Measurements from ENCODE around the gene ABCC8. TPM values are rescaled to one million over a fixed set of nuclear protein-coding genes. Genes with fewer than 3 reads are reported as not detected.

The ABCC8 gene
- total RNA-seq, 2 donors from 2014 or later = 0.55 TPM; not detected in 1

DNA sequence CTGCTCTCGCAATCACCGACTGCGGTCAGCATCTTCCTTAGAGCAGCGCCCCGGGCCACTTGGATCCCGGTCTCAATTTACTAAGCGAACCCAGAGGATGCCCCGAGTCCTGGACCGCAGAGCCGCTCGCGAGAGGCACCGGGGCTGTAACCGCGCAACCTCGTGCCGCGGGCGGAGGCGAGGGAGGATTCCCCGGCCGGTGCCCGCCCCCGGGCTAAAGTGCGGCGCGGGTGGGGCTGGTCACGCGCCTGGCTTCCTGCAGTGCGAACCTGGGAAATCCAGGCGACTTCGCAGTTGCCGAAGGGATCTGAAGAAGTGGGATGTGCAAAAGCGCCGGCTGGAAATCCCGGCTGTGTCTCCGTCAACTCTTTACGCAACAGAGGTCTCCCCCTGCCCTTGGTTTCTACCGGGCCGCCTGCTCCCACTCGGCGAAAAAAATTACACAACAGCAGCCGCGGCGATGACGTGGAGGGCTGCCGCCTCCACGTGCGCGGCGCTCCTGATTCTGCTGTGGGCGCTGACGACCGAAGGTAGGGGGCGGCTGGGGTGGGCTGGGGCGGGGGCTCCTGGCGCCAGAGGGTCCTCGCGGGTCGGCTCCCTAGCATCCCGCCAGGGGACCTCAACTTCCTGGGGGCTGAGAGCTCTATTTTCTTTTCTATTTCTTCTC, 125.0 kb downstream of the ABCC8 start, which contains the start of gene NCR3LG1:
Gene NCR3LG1 (plus strand): TSS at position 291 of the 667 bp plus-strand sequence. CDS start 170 bp downstream, at position 461.
- peaks cover 12% of the 10 kb centered on the region for H3K9me3 ChIP-seq (ENCODE audit: control insufficient read depth, low read length)
- peak; percentile 78 for DNase-seq
- Mint-ChIP-seq H3K4me1 (peaks cover 10% of the 10 kb centered on the region), H3K27me3 (ENCODE audit: insufficient read depth) (peaks cover 77% of the 10 kb centered on the region), H3K4me3 (peak within 1 kb of the TSS; percentile 62), H3K36me3 (ENCODE audit: low read depth) (no peaks in the 10 kb centered on the region), H3K9me3 (peaks cover 16% of the 10 kb centered on the region), H3K27ac (no peak within 1 kb of the TSS)
- no peak within 1 kb of the TSS for H3K9ac ChIP-seq (ENCODE audit: extremely low read depth, low read length, poor library complexity, severe bottlenecking)
- WGBS, 2 experiments (ENCODE audit: insufficient coverage in 1 of 2, insufficient read length in 1 of 2) = 2% methylated on average over 16 to 61 of the region's 61 CpGs
- peak within 1 kb of the TSS; percentile 81 for H3K4me3 ChIP-seq (ENCODE audit: low read length)
- peaks cover 3% of the 10 kb centered on the region for H3K4me1 ChIP-seq (ENCODE audit: control insufficient read depth, insufficient read depth, low read length)
- no peak within 1 kb of the TSS for H3K27ac ChIP-seq (ENCODE audit: low read depth, low read length)
- H3K36me3 ChIP-seq (ENCODE audit: control insufficient read depth, insufficient read depth, low read length) = no peaks in the 10 kb centered on the region
- TF ChIP-seq CTCF (conservative IDR thresholded peaks at IDR 0.05) = no peak
- H3K27me3 ChIP-seq (ENCODE audit: control insufficient read depth, insufficient read depth, low read length, poor library complexity, severe bottlenecking) = peaks cover 63% of the 10 kb centered on the region

- Histone ChIP-seq H3K4me1 (ENCODE audit: control insufficient read depth, insufficient read depth, low read length) (peaks cover 3% of the 10 kb centered on the region), H3K9ac (ENCODE audit: extremely low read depth, low read length, poor library complexity, severe bottlenecking) (no peak overlapping the region), H3K4me3 (ENCODE audit: low read length) (peak overlapping the region; percentile 81), H3K27me3 (ENCODE audit: control insufficient read depth, insufficient read depth, low read length, poor library complexity, severe bottlenecking) (peaks cover 63% of the 10 kb centered on the region), H3K36me3 (ENCODE audit: control insufficient read depth, insufficient read depth, low read length) (no peaks in the 10 kb centered on the region), H3K9me3 (ENCODE audit: control insufficient read depth, low read length) (peaks cover 12% of the 10 kb centered on the region), H3K27ac (ENCODE audit: low read depth, low read length) (no peak overlapping the region)
- 27 to 38% methylated on average over 4 to 12 of the region's 12 CpGs for WGBS, 2 experiments (ENCODE audit: insufficient coverage in 1 of 2, insufficient read length in 1 of 2)
- Mint-ChIP-seq H3K4me1 (peaks cover 10% of the 10 kb centered on the region), H3K4me3 (no peak overlapping the region), H3K27ac (no peak overlapping the region), H3K9me3 (peaks cover 12% of the 10 kb centered on the region), H3K36me3 (ENCODE audit: low read depth) (no peaks in the 10 kb centered on the region), H3K27me3 (ENCODE audit: insufficient read depth) (peaks cover 78% of the 10 kb centered on the region)
- peak; percentile 60 for TF ChIP-seq CTCF (conservative IDR thresholded peaks at IDR 0.05)
- no peak for DNase-seq
These were observed 125.5 kb downstream of the ABCC8 start for GRCh38 chr11:17351172-17351509.

DNA sequence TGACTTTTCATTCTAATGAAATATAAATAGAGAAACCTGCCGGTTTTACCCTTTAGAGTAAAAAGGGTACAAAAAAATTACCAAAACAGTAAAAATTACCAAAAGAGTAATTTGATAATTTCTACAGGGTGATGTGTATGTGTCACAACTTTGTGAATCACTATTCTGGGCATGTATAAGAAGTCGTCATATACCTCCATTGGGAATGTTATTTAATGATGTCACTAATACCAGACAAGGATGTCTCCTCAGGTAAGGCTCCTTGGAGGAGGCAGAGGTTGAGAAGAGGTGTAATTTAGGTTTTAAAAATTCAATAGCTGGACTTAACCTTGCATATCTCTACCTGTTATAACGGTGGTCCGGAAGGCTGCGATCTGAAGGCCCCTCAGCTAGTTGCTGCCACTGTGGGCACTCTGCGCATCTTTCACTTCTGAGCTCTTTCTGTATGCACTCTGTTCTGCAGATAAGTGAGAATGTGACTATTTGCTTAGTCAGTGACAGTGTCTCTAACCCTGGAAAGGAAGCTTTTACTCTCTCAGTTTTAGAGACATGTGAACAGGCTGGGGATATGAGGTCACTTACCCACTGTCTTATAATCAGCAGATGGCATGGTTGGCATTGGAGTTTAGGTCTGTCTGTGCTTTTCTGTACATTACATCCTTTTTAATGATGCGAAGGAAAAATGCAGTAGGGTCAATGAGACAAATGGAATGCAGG, 126.0 kb downstream of the ABCC8 start:
- no peak overlapping the region for H3K4me3 Mint-ChIP-seq
- H3K9me3 Mint-ChIP-seq = peaks cover 11% of the 10 kb centered on the region
- 91% methylated on average over 6 to 7 of the region's 7 CpGs for WGBS, 2 experiments (ENCODE audit: insufficient coverage in 1 of 2, insufficient read length in 1 of 2)
- H3K4me3 ChIP-seq (ENCODE audit: low read length) = no peak overlapping the region
- H3K27ac ChIP-seq (ENCODE audit: low read depth, low read length) = no peak overlapping the region
- DNase-seq = no peak
- no peaks in the 10 kb centered on the region for H3K36me3 Mint-ChIP-seq (ENCODE audit: low read depth)
- H3K4me1 Mint-ChIP-seq = peaks cover 10% of the 10 kb centered on the region
- H3K4me1 ChIP-seq (ENCODE audit: control insufficient read depth, insufficient read depth, low read length) = peaks cover 3% of the 10 kb centered on the region
- H3K36me3 ChIP-seq (ENCODE audit: control insufficient read depth, insufficient read depth, low read length) = no peaks in the 10 kb centered on the region
- H3K9me3 ChIP-seq (ENCODE audit: control insufficient read depth, low read length) = peaks cover 11% of the 10 kb centered on the region
- H3K27ac Mint-ChIP-seq = no peak overlapping the region
- H3K27me3 ChIP-seq (ENCODE audit: control insufficient read depth, insufficient read depth, low read length, poor library complexity, severe bottlenecking) = peaks cover 63% of the 10 kb centered on the region
- TF ChIP-seq CTCF (conservative IDR thresholded peaks at IDR 0.05) = no peak
- H3K9ac ChIP-seq (ENCODE audit: extremely low read depth, low read length, poor library complexity, severe bottlenecking) = no peak overlapping the region
- peaks cover 78% of the 10 kb centered on the region for H3K27me3 Mint-ChIP-seq (ENCODE audit: insufficient read depth)
